ENCODE results near the gene IRF8.
"Not testable (repeated sequence)": the region's sequence is repeated elsewhere in the genome, so short reads cannot be mapped to it uniquely, and the experiment has no call there.

The IRF8 gene

GRCh38 chr16:85869785-85870558 is 29.0 kb upstream of the IRF8 start:
- Histone ChIP-seq H3K27me3 (ENCODE audit: control insufficient read depth, insufficient read depth, low read length) (no peaks in the 10 kb centered on the region), H3K9ac (ENCODE audit: low read length) (no peak overlapping the region), H3K9me3 (ENCODE audit: control insufficient read depth, insufficient read depth, low read depth, low read length) (peaks cover 12% of the 10 kb centered on the region), H3K27ac (ENCODE audit: low read depth, low read length) (no peak overlapping the region), H3K36me3 (ENCODE audit: control insufficient read depth, insufficient read depth, low read length) (no peaks in the 10 kb centered on the region), H3K4me1 (ENCODE audit: control insufficient read depth, insufficient read depth, low read length) (peaks cover 12% of the 10 kb centered on the region), H3K4me3 (ENCODE audit: low read depth, low read length) (0 out of 2 replicates have a peak overlapping the region, but pooled peaks have one; percentile 23)

- Histone ChIP-seq H3K27ac (ENCODE audit: low read depth, low read length) (no peak overlapping the region), H3K36me3 (ENCODE audit: control insufficient read depth, insufficient read depth, low read length) (no peaks in the 10 kb centered on the region), H3K4me3 (ENCODE audit: low read depth, low read length) (no peak overlapping the region), H3K4me1 (ENCODE audit: control insufficient read depth, insufficient read depth, low read length) (peaks cover 12% of the 10 kb centered on the region), H3K9ac (ENCODE audit: low read length) (no peak overlapping the region), H3K27me3 (ENCODE audit: control insufficient read depth, insufficient read depth, low read length) (no peaks in the 10 kb centered on the region), H3K9me3 (ENCODE audit: control insufficient read depth, insufficient read depth, low read depth, low read length) (peaks cover 12% of the 10 kb centered on the region)
These were observed 27.2 kb upstream of the IRF8 start for GRCh38 chr16:85871756-85872155.

GRCh38 chr16:85872734-85873133 is 26.2 kb upstream of the IRF8 start:
- Histone ChIP-seq H3K4me3 (ENCODE audit: low read depth, low read length) (no peak overlapping the region), H3K27me3 (ENCODE audit: control insufficient read depth, insufficient read depth, low read length) (no peaks in the 10 kb centered on the region), H3K36me3 (ENCODE audit: control insufficient read depth, insufficient read depth, low read length) (no peaks in the 10 kb centered on the region), H3K9ac (ENCODE audit: low read length) (no peak overlapping the region), H3K4me1 (ENCODE audit: control insufficient read depth, insufficient read depth, low read length) (peaks cover 12% of the 10 kb centered on the region), H3K9me3 (ENCODE audit: control insufficient read depth, insufficient read depth, low read depth, low read length) (peaks cover 11% of the 10 kb centered on the region), H3K27ac (ENCODE audit: low read depth, low read length) (no peak overlapping the region)

- H3K36me3 ChIP-seq (ENCODE audit: control insufficient read depth, insufficient read depth, low read length): no peaks in the 10 kb centered on the region
These were observed 25.8 kb upstream of the IRF8 start for GRCh38 chr16:85873153-85873552.

GRCh38 chr16:85874031-85874430 is 24.9 kb upstream of the IRF8 start:
- not testable (repeated sequence) for H3K27ac ChIP-seq (ENCODE audit: low read depth, low read length); H3K36me3 ChIP-seq (ENCODE audit: control insufficient read depth, insufficient read depth, low read length); H3K9ac ChIP-seq (ENCODE audit: low read length); H3K9me3 ChIP-seq (ENCODE audit: control insufficient read depth, insufficient read depth, low read depth, low read length); H3K27me3 ChIP-seq (ENCODE audit: control insufficient read depth, insufficient read depth, low read length); H3K4me3 ChIP-seq (ENCODE audit: low read depth, low read length)
- peaks cover 12% of the 10 kb centered on the region for H3K4me1 ChIP-seq (ENCODE audit: control insufficient read depth, insufficient read depth, low read length)

More at GRCh38 chr16:85873153-85873552, 25.8 kb upstream of the IRF8 start:
- Histone ChIP-seq H3K4me1 (ENCODE audit: control insufficient read depth, insufficient read depth, low read length) (peaks cover 12% of the 10 kb centered on the region), H3K9me3 (ENCODE audit: control insufficient read depth, insufficient read depth, low read depth, low read length) (peaks cover 7% of the 10 kb centered on the region), H3K27me3 (ENCODE audit: control insufficient read depth, insufficient read depth, low read length) (no peaks in the 10 kb centered on the region), H3K9ac (ENCODE audit: low read length) (no peak overlapping the region), H3K4me3 (ENCODE audit: low read depth, low read length) (no peak overlapping the region), H3K27ac (ENCODE audit: low read depth, low read length) (no peak overlapping the region)

- no peak overlapping the region for H3K4me3 ChIP-seq (ENCODE audit: low read depth, low read length)
- no peaks in the 10 kb centered on the region for H3K36me3 ChIP-seq (ENCODE audit: control insufficient read depth, insufficient read depth, low read length)
- H3K27ac ChIP-seq (ENCODE audit: low read depth, low read length): no peak overlapping the region
- H3K4me1 ChIP-seq (ENCODE audit: control insufficient read depth, insufficient read depth, low read length): no peaks in the 10 kb centered on the region
- H3K9me3 ChIP-seq (ENCODE audit: control insufficient read depth, insufficient read depth, low read depth, low read length): no peaks in the 10 kb centered on the region
- peaks cover 13% of the 10 kb centered on the region; the same call in 1 of the 2 replicates for H3K27me3 ChIP-seq (ENCODE audit: control insufficient read depth, insufficient read depth, low read length)
- no peak overlapping the region for H3K9ac ChIP-seq (ENCODE audit: low read length)
These were observed 20.6 kb upstream of the IRF8 start for GRCh38 chr16:85878407-85878806.

GRCh38 chr16:85878875-85879274 is 20.1 kb upstream of the IRF8 start:
- H3K27ac ChIP-seq (ENCODE audit: low read depth, low read length): no peak overlapping the region
- H3K4me3 ChIP-seq (ENCODE audit: low read depth, low read length): no peak overlapping the region
- no peaks in the 10 kb centered on the region for H3K9me3 ChIP-seq (ENCODE audit: control insufficient read depth, insufficient read depth, low read depth, low read length)
- no peak overlapping the region for H3K9ac ChIP-seq (ENCODE audit: low read length)
- no peaks in the 10 kb centered on the region for H3K4me1 ChIP-seq (ENCODE audit: control insufficient read depth, insufficient read depth, low read length)
- no peaks in the 10 kb centered on the region for H3K36me3 ChIP-seq (ENCODE audit: control insufficient read depth, insufficient read depth, low read length)
- peaks cover 17% of the 10 kb centered on the region for H3K27me3 ChIP-seq (ENCODE audit: control insufficient read depth, insufficient read depth, low read length)

- H3K4me3 ChIP-seq (ENCODE audit: low read depth, low read length): no peak overlapping the region
- peaks cover 22% of the 10 kb centered on the region for H3K27me3 ChIP-seq (ENCODE audit: control insufficient read depth, insufficient read depth, low read length)
- H3K36me3 ChIP-seq (ENCODE audit: control insufficient read depth, insufficient read depth, low read length): no peaks in the 10 kb centered on the region
- H3K27ac ChIP-seq (ENCODE audit: low read depth, low read length): no peak overlapping the region
- no peaks in the 10 kb centered on the region for H3K4me1 ChIP-seq (ENCODE audit: control insufficient read depth, insufficient read depth, low read length)
- H3K9me3 ChIP-seq (ENCODE audit: control insufficient read depth, insufficient read depth, low read depth, low read length): no peaks in the 10 kb centered on the region
- no peak overlapping the region for H3K9ac ChIP-seq (ENCODE audit: low read length)
These were observed 19.4 kb upstream of the IRF8 start for GRCh38 chr16:85879549-85879948.

GRCh38 chr16:85879975-85880831 is 18.8 kb upstream of the IRF8 start:
- no peak overlapping the region for H3K4me3 ChIP-seq (ENCODE audit: low read depth, low read length)
- no peak overlapping the region for H3K27ac ChIP-seq (ENCODE audit: low read depth, low read length)
- H3K9ac ChIP-seq (ENCODE audit: low read length): no peak overlapping the region
- H3K9me3 ChIP-seq (ENCODE audit: control insufficient read depth, insufficient read depth, low read depth, low read length): no peaks in the 10 kb centered on the region
- no peaks in the 10 kb centered on the region for H3K36me3 ChIP-seq (ENCODE audit: control insufficient read depth, insufficient read depth, low read length)
- peaks cover 25% of the 10 kb centered on the region for H3K27me3 ChIP-seq (ENCODE audit: control insufficient read depth, insufficient read depth, low read length)
- H3K4me1 ChIP-seq (ENCODE audit: control insufficient read depth, insufficient read depth, low read length): no peaks in the 10 kb centered on the region

GRCh38 chr16:85880861-85881260 is 18.1 kb upstream of the IRF8 start:
- no peak overlapping the region for H3K9ac ChIP-seq (ENCODE audit: low read length)
- H3K4me3 ChIP-seq (ENCODE audit: low read depth, low read length): no peak overlapping the region
- H3K4me1 ChIP-seq (ENCODE audit: control insufficient read depth, insufficient read depth, low read length): no peaks in the 10 kb centered on the region
- H3K36me3 ChIP-seq (ENCODE audit: control insufficient read depth, insufficient read depth, low read length): no peaks in the 10 kb centered on the region
- H3K27me3 ChIP-seq (ENCODE audit: control insufficient read depth, insufficient read depth, low read length): peaks cover 25% of the 10 kb centered on the region
- no peaks in the 10 kb centered on the region for H3K9me3 ChIP-seq (ENCODE audit: control insufficient read depth, insufficient read depth, low read depth, low read length)
- H3K27ac ChIP-seq (ENCODE audit: low read depth, low read length): no peak overlapping the region

- H3K27ac ChIP-seq (ENCODE audit: low read depth, low read length): no peak overlapping the region
- H3K9ac ChIP-seq (ENCODE audit: low read length): no peak overlapping the region
- H3K27me3 ChIP-seq (ENCODE audit: control insufficient read depth, insufficient read depth, low read length): peaks cover 25% of the 10 kb centered on the region
- H3K4me3 ChIP-seq (ENCODE audit: low read depth, low read length): no peak overlapping the region
- no peaks in the 10 kb centered on the region for H3K9me3 ChIP-seq (ENCODE audit: control insufficient read depth, insufficient read depth, low read depth, low read length)
- no peaks in the 10 kb centered on the region for H3K36me3 ChIP-seq (ENCODE audit: control insufficient read depth, insufficient read depth, low read length)
- no peaks in the 10 kb centered on the region for H3K4me1 ChIP-seq (ENCODE audit: control insufficient read depth, insufficient read depth, low read length)
These were observed 17.5 kb upstream of the IRF8 start for GRCh38 chr16:85881436-85881835.
